CD4-positive, alpha-beta T cell treated with Interleukin-4 for 1 hour (primary cell): ENCODE results near the gene TMEM243.
"Not testable (repeated sequence)": the region's sequence is repeated elsewhere in the genome, so short reads cannot be mapped to it uniquely, and the experiment has no call there.

Experiments used
- DNase-seq, 2 donors: peaks; one replicate each; pipeline ENCODE4 v3.0.0-alpha.2; 2020 to 2022

TMEM243 gene, protein sequence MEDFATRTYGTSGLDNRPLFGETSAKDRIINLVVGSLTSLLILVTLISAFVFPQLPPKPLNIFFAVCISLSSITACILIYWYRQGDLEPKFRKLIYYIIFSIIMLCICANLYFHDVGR

DNA sequence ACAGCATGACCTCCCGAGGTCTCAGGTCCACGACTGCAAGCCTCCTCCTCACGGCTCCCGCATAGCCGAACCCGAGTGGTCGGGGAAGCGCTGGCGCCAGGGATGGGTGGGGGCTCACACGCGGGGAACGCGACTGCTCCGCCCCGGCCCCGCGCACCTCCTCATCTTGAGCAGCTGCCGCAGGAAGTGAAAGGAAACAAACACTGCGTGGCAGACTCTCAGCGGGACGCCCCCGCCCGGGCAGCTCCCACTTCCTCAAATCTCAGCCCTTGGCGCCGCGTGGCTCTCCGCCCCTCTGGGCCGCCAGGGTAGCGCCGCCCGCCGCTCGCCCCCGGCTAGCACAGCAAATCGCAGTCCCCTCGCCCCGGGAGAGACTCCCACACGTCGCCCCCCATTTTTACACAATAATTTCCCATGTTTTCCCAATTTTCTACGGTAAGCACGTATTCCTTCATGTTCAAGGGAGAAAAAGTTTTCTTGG lies at the start of gene TMEM243:
TSS of gene TMEM243 (minus strand) at position 188 of the 481 bp plus-strand sequence. CDS start 229 bp downstream, outside the sequence.
- DNase-seq: peak; percentile 82 to 89

DNA sequence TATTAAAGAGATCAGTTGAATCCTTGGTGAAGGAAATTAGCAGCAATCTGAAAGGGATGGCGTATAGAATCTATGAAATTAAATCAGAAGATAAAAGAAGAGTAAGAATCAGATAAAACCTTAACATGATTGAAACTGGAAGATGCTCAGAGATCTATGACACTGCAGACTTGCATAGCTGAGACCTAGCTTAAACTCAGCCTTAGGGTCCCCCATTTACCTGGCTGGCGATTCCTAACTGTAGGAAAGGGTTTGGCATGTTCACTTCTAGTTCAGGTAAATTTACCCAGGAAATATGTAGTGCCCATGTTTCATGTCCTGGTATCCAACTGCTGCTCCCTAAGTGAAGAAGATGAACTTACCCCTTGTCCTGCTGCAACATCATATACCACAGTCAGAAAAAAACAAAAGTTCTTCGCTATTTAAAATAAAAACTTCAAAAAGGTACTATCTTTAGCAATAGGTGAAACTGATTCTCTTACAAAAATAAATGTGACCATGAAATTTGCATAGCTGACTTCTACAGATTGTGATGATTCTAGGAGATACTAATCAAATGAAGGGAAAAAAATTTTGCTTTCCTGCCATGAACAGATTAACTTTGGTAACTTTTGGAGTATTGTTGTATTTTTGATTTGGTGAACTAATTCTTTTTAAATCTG lies 47.8 kb upstream of the TMEM243 start:
- no peak for DNase-seq

DNA sequence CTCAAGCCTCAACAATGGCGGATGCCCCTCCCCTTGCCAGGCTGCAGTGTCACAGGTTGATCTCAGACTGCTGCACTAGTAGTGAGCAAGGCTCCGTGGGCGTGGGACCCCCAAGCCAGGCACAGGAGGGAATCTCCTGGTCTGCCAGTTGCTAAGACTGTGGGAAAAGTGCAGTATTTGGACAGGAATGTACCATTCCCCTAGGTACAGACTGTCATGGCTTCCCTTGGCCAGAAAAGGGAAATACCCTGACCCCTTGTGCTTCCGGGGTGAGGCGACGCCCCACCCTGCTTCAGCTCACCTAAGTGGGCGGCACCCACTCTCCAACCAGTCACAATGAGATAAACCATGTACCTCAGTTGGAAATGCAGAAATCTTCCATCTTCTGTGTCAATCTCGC lies 44.0 kb upstream of the TMEM243 start:
- DNase-seq: no peak

DNA sequence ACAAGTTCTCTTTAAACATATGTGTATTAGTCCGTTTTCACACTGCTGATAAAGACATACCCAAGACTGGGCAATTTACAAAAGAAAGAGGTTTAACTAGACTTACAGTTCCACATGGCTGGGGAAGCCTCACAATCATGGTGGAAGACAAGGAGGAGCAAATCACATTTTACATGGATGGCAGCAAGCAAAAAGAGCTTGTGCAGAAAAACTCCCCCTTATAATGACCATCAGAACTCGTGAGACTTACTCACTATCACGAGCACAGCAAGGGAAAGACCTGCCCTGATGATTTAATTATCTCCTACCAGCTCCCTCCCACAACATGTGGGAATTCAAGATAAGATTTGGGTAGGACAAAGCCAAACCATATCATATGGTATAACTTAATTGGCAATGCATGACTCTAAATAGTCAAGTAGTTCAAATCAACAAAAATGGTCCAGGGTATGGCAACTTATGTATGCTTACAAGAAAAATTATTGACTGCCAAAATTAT lies 34.1 kb upstream of the TMEM243 start:
- no peak for DNase-seq

DNA sequence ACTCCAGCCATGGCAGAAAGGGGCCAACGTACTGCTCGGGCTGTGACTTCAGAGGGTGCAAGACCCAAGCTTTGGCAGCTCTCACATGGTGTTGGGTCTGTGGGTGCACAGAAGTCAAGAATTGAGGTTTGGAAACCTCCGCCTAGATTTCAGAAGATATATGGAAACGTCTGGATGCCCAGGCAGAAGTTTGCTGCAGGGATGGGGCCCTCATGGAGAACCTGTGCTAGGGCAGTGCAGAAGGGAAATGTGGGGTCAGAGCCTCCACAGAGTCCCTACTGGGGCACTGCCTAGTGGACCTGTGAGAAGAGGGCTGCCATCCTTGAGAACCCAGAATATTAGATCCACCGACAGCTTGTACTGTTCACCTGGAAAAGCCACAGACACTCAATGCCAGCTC lies 26.1 kb upstream of the TMEM243 start:
- not testable (repeated sequence) for DNase-seq

DNA sequence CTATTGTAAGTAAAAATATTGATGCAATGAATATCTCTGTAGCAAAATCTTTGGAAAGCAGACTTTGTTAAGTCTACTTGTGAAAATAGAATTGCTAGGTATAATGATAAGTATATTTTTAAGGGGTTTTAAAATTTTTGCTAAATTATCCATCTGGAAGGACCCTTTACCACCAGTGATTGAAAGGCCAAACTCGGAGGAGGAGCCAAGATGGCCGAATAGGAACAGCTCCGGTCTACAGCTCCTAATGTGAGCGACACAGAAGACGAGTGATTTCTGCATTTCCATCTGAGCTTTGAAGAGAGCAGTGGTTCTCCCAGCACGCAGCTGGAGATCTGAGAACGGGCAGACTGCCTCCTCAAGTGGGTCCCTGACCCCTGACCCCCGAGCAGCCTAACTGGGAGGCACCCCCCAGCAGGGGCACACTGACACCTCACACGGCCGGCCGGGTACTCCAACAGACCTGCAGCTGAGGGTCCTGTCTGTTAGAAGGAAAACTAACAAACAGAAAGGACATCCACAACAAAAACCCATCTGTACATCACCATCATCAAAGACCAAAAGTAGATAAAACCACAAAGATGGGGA lies 19.0 kb upstream of the TMEM243 start:
- not testable (repeated sequence) for DNase-seq

DNA sequence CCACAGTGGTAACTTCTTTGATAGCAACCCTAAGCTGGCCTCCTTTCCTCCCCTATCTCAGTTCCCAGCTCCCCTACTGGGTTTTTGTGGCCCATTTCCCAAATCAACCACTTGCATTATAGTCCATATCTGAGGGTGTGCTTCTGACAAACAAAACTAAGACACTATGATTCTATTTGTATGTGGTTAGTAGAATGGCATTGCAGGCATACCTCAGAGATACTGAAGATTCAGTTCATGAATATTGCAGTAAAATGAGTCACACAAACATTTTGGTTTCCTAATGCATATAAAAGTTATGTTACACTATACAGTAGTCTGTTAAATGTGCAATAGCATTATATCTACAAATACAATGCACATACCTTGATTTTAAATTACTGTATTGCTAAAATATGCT lies 15.4 kb upstream of the TMEM243 start:
- DNase-seq: no peak

DNA sequence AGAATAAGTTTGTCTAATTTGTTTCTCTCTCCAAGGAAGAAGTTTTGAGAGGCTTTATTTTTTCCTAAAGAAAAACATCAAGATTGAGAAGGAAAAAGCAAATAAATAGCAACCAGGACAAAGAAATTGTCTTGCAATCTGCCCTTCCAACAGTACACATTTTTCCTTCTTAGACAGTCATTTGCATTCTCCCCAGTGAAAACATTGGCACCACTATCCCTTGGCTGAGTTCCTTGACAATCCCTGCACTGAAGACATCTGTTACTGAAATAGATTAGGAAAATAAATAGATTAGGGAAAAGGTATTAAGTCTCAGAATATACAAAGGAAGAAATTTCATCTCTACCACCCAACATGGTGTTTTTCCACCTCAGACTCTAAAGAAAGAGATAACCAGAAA lies 12.2 kb upstream of the TMEM243 start:
- no peak for DNase-seq

DNA sequence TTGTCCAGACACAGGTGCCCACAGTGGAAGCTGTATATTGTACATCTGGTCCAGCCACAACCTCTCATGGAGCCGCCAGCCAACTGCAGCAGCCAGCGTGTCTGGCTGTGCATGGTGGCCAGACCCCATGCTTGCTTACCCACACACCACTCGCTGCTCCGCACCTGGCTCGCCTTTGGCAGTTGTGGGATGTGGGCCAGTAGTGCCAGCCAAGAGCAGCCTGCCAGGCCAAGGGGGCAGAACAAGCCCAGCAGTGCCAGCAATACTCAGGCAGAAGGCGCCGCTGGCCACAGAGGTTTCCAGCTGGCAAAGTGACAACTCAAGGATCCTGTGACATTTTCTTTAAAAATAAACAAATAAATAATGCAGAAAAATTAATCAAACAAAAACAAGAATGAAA lies 11.7 kb upstream of the TMEM243 start:
- no peak for DNase-seq

DNA sequence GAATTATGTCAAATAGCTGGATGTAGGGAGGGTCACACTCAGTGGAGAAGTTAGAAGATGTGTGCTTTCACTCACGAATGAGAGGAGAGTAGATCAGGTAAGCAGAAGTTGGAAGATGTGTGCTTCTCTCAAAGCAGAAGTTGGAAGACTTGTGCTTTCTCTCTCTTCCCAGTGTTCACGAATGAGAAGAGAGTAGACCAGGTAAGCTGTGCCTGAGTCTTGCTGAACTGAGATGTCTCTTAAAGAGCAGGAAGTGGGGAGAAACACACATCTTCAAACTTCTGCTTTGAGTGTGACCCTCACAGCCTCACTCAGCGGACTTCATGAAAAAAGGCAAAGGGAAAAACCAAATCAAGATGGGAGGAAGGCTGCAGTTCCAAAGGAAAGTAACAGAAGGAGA lies 7.0 kb upstream of the TMEM243 start:
- no peak for DNase-seq

DNA sequence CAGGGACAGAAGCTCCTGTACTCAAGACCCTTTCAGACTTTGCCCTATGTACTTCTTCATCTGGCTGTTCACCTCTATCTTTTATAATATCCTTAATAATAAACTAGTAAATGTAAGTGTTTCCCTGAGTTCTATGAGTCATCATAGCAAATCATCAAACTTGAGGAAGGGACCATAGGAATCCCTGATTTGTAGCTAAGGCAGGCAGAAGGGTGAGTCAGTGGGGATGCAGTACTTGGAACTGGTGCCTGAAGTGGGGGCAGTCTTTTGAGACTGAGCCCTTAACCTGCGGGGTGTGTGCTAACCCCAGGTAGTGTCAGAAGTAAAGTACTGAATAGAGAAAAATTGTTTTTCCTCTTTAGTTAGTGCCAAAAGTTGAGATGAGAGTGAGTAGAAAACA lies 6.2 kb upstream of the TMEM243 start:
- no peak for DNase-seq

DNA sequence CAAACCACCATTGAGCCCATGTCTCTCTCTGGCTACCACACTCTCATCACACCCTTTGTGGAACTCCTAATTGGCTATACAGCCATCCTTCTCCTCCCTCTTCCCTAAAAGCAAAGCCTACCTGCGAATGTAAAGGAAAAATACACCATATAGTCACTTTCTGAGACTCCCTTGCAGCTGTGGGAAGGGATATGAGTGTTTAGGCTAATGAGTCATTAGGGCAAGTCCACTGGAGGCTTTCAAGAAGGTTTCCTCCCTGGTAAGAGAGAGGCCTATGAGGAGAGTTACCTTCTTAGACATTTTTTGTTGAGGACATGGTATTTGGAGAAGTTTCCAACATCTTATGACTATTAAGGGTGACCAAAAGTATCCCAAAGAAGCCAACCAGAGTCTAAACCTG lies 4.1 kb upstream of the TMEM243 start:
- no peak for DNase-seq

DNA sequence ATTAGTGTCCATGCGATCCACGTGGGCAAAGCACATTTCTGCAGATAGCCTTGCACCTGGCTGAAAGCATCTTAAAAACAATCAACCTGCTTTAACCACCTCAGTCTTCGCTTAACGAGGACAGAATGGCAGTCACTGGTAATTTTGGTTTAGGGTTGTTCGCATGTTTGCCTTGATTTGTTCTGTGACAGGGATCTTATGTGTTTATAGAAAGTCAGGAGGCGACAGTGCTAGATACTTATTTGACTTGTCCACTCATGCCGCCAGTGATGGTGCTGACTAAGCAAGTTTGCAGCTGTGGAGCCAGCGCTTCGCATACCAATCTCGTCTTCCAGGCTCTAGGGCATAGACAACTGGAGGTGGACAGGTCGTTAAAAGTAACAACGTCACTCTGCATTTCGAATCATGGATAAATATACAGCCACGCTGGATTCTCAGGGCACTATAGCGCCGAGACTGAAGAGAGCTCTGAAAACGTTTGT lies 1.2 kb upstream of the TMEM243 start:
- no peak for DNase-seq

DNA sequence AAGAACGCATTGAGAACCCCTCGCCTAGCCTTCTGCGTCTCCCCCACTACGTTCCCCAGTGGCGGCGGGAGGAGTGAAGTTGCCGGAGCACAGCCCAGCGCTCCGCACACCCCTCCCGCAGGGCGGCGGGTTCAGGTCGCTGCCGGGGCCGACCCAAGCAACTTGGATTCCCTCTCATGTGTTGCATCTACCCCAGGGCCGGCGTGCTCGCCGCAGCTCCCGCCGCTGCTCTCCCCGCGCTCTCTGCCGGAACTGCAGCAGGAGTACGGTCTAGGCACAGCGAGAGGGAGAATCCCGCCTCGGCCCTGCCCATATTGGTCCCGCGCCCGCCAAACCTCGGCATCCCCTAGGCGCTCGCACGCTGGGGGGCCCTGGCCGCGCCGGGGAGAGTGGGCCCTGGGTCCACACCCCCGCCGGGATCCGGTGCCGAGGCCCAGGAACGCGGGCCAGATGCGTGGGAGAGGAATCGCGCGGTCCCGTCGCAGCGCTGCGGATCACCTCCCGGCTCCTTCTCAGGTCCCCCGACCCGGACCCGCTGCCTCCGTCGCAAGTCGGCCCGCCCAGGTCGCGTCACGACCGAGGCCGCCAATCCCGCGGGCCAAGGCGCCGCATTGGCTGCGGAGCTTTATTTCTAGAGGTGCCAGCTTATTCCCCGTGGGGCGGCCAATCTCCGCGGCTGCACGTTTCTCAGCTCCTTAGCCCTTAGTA lies 648 bp upstream of the TMEM243 start:
- DNase-seq: peak; percentile 82 to 83

DNA sequence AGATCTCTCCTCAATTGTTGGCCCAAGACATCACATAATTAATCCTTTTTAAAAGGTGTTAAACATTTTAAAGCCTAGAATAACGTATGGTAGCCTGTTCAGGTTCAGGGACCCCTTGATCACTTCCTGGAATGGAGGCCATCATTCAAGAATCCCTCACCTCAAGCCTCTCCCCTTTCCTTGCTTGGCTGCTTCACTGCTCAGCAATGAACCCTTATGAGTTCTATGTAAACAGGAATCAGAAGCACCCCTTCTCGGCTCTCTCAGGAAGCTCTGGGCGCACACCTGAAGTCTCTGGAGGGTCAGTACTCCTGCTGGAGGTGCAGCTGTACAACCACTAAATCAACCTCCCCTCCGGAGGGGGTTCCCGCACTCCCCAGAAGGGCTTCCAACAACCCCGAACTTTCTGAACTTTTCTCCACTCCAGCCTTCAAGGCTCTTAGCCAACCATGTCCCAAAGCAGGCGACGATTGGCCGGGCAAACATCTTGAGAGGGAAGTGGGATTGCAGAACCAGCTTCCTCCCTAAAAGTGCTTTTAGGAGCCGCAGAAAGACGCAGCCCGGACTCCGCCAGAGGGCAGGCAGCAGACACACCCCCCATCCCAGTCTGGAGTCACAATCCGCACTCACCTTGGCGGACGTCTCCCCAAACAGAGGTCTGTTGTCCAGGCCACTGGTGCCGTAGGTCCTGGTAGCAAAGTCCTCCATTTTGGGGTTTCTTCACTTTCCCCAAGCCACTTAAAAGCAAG lies 562 bp downstream of the TMEM243 start:
- DNase-seq: peak; percentile 59 to 67

DNA sequence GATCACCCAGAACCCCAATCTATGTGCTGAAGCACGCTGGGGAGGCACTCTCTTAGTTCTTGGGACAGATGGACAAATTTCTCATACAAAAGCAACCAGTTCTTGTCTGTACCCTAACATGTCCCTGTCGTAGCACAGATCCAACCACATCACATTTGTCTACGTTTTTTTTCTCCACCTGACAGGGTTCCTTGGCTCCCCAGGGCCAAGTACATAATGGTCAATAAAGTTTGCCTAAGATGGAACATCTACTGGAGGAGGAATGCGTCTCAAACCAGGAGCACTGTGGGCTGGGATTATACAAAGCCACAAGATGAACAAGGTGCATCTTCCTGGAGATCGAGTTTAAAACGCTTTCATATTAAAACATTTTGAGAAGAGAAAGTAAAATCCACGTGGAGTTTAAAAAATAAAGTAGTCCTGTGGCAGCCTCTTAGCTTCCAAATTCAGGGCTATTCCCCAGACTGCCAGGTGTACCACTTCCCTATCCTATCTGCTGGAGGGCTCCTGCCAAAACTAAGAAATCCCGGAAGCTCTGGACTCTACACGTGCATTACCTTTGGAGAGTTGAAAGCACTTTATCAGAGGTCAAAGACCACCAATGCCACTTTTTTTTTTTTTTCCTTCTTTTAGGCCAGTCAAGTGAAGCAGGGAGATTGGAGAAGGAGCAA lies 1.4 kb downstream of the TMEM243 start:
- DNase-seq: peak in 1 of 2 donors; percentile 20

DNA sequence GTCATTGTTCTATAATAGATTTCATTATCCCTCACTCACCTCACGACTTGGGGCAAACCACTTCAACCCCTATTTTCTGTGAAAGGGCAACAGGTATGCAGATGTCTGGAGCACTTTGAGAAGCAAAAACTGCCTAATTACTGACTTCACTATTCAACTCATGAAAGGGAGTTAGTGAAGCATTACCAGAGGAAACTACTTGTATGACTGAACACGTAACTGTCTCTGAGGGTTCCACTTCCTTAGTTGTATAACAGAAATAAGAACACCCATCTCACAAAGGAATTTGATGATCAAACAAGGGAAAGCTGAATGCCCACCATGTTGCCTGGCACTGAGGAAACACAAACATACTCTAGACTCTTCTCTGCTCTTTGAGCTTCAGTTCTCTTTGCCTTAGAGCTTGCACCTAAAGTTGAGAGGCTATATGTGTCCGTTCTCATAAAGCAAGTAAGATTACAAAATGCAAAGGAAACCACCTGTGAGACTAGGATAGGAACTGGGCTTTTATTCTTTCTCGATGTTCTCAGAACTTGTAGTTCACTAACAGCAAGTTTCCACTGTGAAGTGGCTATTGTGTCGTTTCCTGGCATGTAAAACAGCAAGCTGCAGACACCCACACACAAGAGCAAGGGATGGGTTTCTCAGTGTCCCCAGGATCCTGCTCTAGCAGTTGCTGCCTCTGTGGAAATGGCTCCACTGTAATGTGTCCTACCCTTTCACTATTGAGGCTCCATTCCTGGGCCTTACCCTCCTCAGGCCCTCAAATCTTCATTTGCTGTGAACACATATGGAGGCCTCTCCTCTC lies 2.6 kb downstream of the TMEM243 start:
- peak; percentile 58 to 70 for DNase-seq

DNA sequence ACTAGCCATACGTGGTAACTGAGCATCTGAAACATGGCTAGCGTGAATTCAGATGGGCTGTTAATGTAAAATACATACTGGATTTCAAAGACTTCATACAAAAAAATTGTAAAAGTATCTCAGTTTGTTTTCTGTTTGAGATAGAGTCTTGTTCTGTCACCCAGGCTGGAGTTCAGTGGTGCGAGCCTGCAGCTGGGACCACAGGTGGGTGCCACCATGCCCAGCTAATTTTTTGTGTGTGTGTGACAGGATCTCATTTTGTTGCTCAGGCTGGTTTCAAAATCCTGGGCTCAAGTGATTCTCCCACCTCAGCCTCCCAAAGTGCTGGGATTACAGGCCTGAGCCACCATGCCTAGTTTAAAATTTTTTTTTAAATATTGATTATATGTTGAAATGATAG lies 4.5 kb downstream of the TMEM243 start:
- no peak for DNase-seq

DNA sequence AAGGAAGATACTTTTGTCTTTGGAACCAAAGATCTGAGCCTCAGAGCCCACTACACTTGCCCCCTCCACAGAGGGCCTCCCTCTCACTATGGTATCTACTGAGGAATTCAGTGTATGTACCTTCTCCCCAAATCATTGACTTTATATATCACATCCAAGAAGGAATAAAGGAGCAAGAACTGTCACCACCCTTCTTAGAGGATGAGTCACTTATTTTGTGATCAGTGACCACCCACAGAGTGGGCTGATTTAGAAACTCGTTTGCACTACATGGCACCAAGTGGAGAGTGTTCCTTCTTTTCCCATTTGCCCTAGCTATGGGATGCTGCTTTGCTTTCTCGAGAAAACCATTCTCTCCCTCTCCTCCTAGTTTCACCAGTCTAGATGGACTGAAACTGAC lies 5.7 kb downstream of the TMEM243 start:
- no peak for DNase-seq

DNA sequence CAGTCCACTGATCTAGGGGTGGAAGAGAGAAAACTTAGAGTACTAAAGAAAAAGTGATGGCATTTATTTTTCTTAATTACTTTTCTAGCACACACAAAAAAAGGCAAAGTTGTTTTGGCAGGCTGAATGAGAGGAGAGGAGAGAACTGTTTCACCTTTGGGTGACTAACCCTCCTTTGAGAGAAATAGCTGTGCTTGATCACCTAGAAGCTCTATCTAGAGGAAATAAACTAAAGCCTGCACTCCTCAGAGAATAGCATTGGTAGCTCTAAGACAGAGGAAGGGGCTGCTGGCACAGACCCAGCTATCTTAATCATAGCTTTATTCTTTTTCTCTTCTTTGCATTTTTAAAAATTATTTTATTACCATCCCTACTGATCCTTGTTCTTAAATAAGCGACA lies 6.3 kb downstream of the TMEM243 start:
- DNase-seq: no peak

DNA sequence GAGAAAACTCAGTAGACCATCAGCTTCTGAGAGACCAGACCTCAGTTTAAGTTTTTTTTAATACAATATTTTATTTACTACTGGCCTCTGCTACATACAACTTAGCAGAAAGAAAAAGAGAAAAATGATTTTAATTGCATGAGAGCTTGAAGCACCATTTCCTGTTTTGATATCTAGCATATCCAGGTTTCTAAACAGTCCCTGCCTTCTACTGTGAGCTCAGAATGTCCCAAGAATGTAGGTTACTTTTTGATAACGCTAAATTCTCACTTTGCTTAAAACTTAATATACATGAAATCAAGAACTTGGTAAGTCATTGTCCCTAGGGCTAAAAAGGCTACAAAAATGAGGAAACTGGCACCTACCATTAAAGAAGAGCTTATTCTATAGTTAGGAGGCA lies 7.0 kb downstream of the TMEM243 start:
- no peak for DNase-seq
